HCT116 (cell line): ENCODE measurements around the gene BRSK2. TPM values are rescaled to one million over a fixed set of nuclear protein-coding genes. Genes with fewer than 3 reads are reported as not detected.

Experiments used
- ATAC-seq: fragments of 200-7000 bp; cut with Tn5 transposase; 2 replicates; pipeline ENCODE4 v1.9.1; 2020; ENCODE audit warnings: mild to moderate bottlenecking, moderate library complexity
- BruUV-seq: library from RNA; stranded (reverse); fragments of 400-500 nt; replicated peaks from 2 replicates; lab custom pipeline; 2021; lab: Mats Ljungman, UMichigan
- CTCF ChIA-PET: fragments of 300-600 bp; sonication (Branson Sonifier 250); formaldehyde crosslinking; loops from one replicate; lab custom pipeline; 2021; ENCODE audit warnings: antibody characterized with exemption; lab: Charles Lee
- POLR2A ChIA-PET: fragments of 300-600, 350-600 bp; sonication (Branson Sonifier 250); formaldehyde crosslinking; loops from one replicate; lab custom pipeline; 2021; ENCODE audit warnings: antibody characterized with exemption; lab: Charles Lee
- RAD21 ChIA-PET, 2 experiments: fragments of 300-600 bp; sonication (Branson Sonifier 250); formaldehyde crosslinking; loops; one replicate each; lab custom pipeline; 2023; ENCODE audit warnings: low total read pairs in 2 of 2; ENCODE audit not compliant: uncharacterized antibody in 2 of 2, unreplicated experiment in 2 of 2, low non-redundant PET in 1 of 2; lab: Charles Lee
- DNase-seq: peaks from one replicate; pipeline ENCODE4 v3.0.0-alpha.2; 2010; ENCODE audit warnings: low read depth, low spot score
- H2AFZ ChIP-seq: fragments of 200-600 bp; shearing (Covaris generic), sonication (generic); 2 replicates; pipeline ENCODE4 v1.6.1; 2017; ENCODE audit warnings: low read depth, mixed run types, mixed read lengths, antibody characterized with exemption, low read length; ENCODE audit not compliant: poor library complexity, severe bottlenecking
- H3K27ac ChIP-seq: 2 replicates; pipeline ENCODE4 v1.5.1; 2012; ENCODE audit warnings: low read depth, low read length
- H3K27me3 ChIP-seq: fragments of 200-600 bp; sonication (generic); 2 replicates; pipeline ENCODE4 v1.6.1; 2016; ENCODE audit warnings: mixed run types, low read length, mixed read lengths; ENCODE audit not compliant: insufficient read depth
- H3K36me3 ChIP-seq, 2 experiments: fragments of 200-500 bp in 1 of 2; fragments of 200-600 bp in 1 of 2; sonication (Bioruptor generic) in 1 of 2; sonication (generic) in 1 of 2; 2 replicates each; pipeline versions ENCODE4 v1.5.1 to v1.6.1; 2014 to 2016; ENCODE audit warnings: low read length in 2 of 2, inconsistent platforms in 1 of 2, mixed read lengths in 1 of 2, mixed run types in 1 of 2; ENCODE audit not compliant: insufficient read depth in 2 of 2, control insufficient read depth in 1 of 2
- H3K4me1 ChIP-seq, 2 experiments: fragments of 200-600 bp in 1 of 2; sonication (generic) in 1 of 2; 2 replicates each; pipeline versions ENCODE4 v1.5.1 to v1.6.1; 2012 to 2017; ENCODE audit warnings: low read length in 2 of 2, inconsistent platforms in 1 of 2, mild to moderate bottlenecking in 1 of 2, mixed read lengths in 1 of 2, mixed run types in 1 of 2, moderate library complexity in 1 of 2; ENCODE audit not compliant: insufficient read depth in 2 of 2, control insufficient read depth in 1 of 2
- H3K4me2 ChIP-seq: fragments of 200-600 bp; sonication (generic); 2 replicates; pipeline ENCODE4 v1.6.1; 2017; ENCODE audit warnings: mixed run types, low read length, mixed read lengths
- H3K4me3 ChIP-seq, 2 experiments: fragments of 200-600 bp in 1 of 2; sonication (generic) in 1 of 2; replicated peaks in 1 of 2; 2 replicates each; pipeline ENCODE4 v1.5.1; 2011 to 2016; ENCODE audit warnings: low read length in 2 of 2, control low read depth in 1 of 2, low read depth in 1 of 2, mild to moderate bottlenecking in 1 of 2, mixed read lengths in 1 of 2, mixed run types in 1 of 2
- H3K79me2 ChIP-seq: fragments of 200-600 bp; sonication (generic); 2 replicates; pipeline ENCODE4 v1.6.1; 2017; ENCODE audit warnings: mild to moderate bottlenecking, mixed run types, low read length, moderate library complexity, mixed read lengths; ENCODE audit not compliant: insufficient read depth
- H3K9ac ChIP-seq: fragments of 200-600 bp; sonication (generic); 2 replicates; pipeline ENCODE4 v1.6.1; 2016; ENCODE audit warnings: low read length, mixed read lengths
- H3K9me2 ChIP-seq: fragments of 200-600 bp; sonication (generic), shearing (Covaris generic); 2 replicates; pipeline ENCODE4 v1.6.1; 2017; ENCODE audit warnings: mixed run types, mild to moderate bottlenecking, moderate library complexity; ENCODE audit not compliant: insufficient read depth
- H3K9me3 ChIP-seq, 2 experiments: fragments of 200-500 bp in 1 of 2; fragments of 200-600 bp in 1 of 2; sonication (Bioruptor generic) in 1 of 2; sonication (generic) in 1 of 2; 2 replicates each; pipeline ENCODE4 v1.6.1; 2014 to 2017; ENCODE audit warnings: low read length in 2 of 2, mixed read lengths in 2 of 2, inconsistent platforms in 1 of 2, low read depth in 1 of 2, mild to moderate bottlenecking in 1 of 2, mixed run types in 1 of 2, moderate library complexity in 1 of 2; ENCODE audit not compliant: control insufficient read depth in 1 of 2, insufficient read depth in 1 of 2
- H4K20me1 ChIP-seq: fragments of 200-600 bp; sonication (generic), shearing (Covaris generic); 2 replicates; pipeline ENCODE4 v1.6.1; 2017; ENCODE audit warnings: mixed run types, mild to moderate bottlenecking, moderate library complexity; ENCODE audit not compliant: insufficient read depth
- ATF3 ChIP-seq: IDR thresholded peaks from 2 replicates; pipeline ENCODE4 v1.6.1; 2012
- CBX3 ChIP-seq: IDR thresholded peaks from 2 replicates; pipeline ENCODE4 v1.6.1; 2012; ENCODE audit warnings: low read depth
- CEBPB ChIP-seq: IDR thresholded peaks from 2 replicates; pipeline ENCODE4 v1.6.1; 2012; ENCODE audit warnings: low read depth
- ELF1 ChIP-seq: IDR thresholded peaks from 2 replicates; pipeline ENCODE4 v1.6.1; 2012; ENCODE audit warnings: low read depth, borderline replicate concordance
- EZH2 ChIP-seq: fragments of 200-600 bp; sonication (generic); IDR thresholded peaks from 2 replicates; pipeline ENCODE4 v1.6.1; 2017; ENCODE audit warnings: antibody characterized with exemption, mixed run types
- JUND ChIP-seq: IDR thresholded peaks from 2 replicates; pipeline ENCODE4 v1.6.1; 2012
- POLR2A ChIP-seq: IDR thresholded peaks from 2 replicates; pipeline ENCODE4 v1.7.0; 2011; ENCODE audit warnings: borderline replicate concordance; ENCODE audit not compliant: insufficient read depth, insufficient read length; ENCODE audit errors: extremely low read depth
- POLR2AphosphoS5 ChIP-seq: IDR thresholded peaks from 2 replicates; pipeline ENCODE4 v1.6.1; 2011; ENCODE audit warnings: mild to moderate bottlenecking, low read depth, low read length, moderate library complexity
- REST ChIP-seq: IDR thresholded peaks from 2 replicates; pipeline ENCODE4 v1.6.1; 2012; ENCODE audit warnings: low read depth
- TCF7L2 ChIP-seq: IDR thresholded peaks from 2 replicates; pipeline ENCODE4 v1.7.0; 2011; ENCODE audit warnings: borderline replicate concordance, inconsistent platforms; ENCODE audit not compliant: insufficient read depth, insufficient read length; ENCODE audit errors: extremely low read depth
- ZNF274 ChIP-seq: fragments of 200-500 bp; sonication (Bioruptor generic); IDR thresholded peaks from 2 replicates; pipeline ENCODE4 v1.6.1; 2014; ENCODE audit warnings: mild to moderate bottlenecking, low read depth, low read length, inconsistent platforms
- intact Hi-C: fragments of 100-400 bp; cut with micrococcal nuclease; formaldehyde crosslinking; loops from 2 replicates; pipeline ENCODE4 v1.10.0; 2022
- total RNA-seq: library from RNA; stranded (reverse); gene quantifications from one replicate; pipeline ENCODE4 v1.2.1, GENCODE V29; 2021; ENCODE audit not compliant: unreplicated experiment
- TF ChIP-seq, protein P1 (sequence below): IDR thresholded peaks from 2 replicates; pipeline ENCODE4 v1.6.1; 2012

Gene BRSK2
- total RNA-seq, 1 experiment from 2014 or later = 14.0 TPM

GRCh38 chr11:1370186-1371025 is 19.3 kb upstream of the BRSK2 start (continued):
- TF ChIP-seq ATF3 (no peak), POLR2A (no peak), CBX3 (no peak), JUND (no peak), REST (no peak)
- TF ChIP-seq, protein P1, sequence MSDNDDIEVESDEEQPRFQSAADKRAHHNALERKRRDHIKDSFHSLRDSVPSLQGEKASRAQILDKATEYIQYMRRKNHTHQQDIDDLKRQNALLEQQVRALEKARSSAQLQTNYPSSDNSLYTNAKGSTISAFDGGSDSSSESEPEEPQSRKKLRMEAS = no peak

DNA sequence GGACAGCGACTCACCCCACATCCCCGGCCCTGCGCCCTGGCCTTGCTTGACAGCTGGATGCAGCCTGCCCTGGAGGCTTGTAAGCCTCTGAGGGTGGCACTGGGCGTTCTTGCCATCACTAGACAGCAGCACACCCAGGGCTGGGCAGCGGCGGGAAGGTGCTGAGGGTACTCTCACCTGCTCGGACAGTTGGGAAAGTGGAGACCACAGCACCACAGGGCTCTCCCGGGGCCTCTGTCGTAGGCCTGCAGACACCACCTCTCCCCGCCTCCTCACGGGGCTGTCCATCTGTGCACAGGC is 18.8 kb upstream of the BRSK2 start:
- H3K9me2 ChIP-seq = no peaks in the 10 kb centered on the region
- no peaks in the 10 kb centered on the region for H3K4me1 ChIP-seq
- H3K36me3 ChIP-seq = no peaks in the 10 kb centered on the region
- POLR2A ChIA-PET = no interaction called here
- no peak overlapping the region for H3K4me3 ChIP-seq
- no peaks in the 10 kb centered on the region for H4K20me1 ChIP-seq
- no TSS peak for BruUV-seq
- no peak for TF ChIP-seq TCF7L2
- TF ChIP-seq, protein P1 = no peak
- TF ChIP-seq ELF1 = no peak
- no peak for TF ChIP-seq EZH2
- TF ChIP-seq CEBPB = no peak
- TF ChIP-seq POLR2AphosphoS5 = no peak
- no peak for TF ChIP-seq ZNF274
- no peak for TF ChIP-seq POLR2A
- TF ChIP-seq JUND = no peak
- no peak for TF ChIP-seq REST
- CTCF ChIA-PET = no interaction called here
- H2AFZ ChIP-seq = no peak overlapping the region
- H3K79me2 ChIP-seq = no peaks in the 10 kb centered on the region
- no peak overlapping the region for H3K27ac ChIP-seq
- H3K9me3 ChIP-seq = peaks cover 0 to 5% of the 10 kb centered on the region in 2 experiments; a peak in 1 of 4 replicates
- intact Hi-C loops = no loop called here
- no peak overlapping the region for H3K4me2 ChIP-seq
- DNase-seq (no peak), ATAC-seq (no peak)
- RAD21 ChIA-PET = no interaction called here
- no peaks in the 10 kb centered on the region for H3K27me3 ChIP-seq
- no peak overlapping the region for H3K9ac ChIP-seq
